ENCODE results near the gene DSCAM. TPM values are rescaled to one million over a fixed set of nuclear protein-coding genes. Genes with fewer than 3 reads are reported as not detected.

The DSCAM gene
- polyA plus RNA-seq, 3 donors: not detected

DNA sequence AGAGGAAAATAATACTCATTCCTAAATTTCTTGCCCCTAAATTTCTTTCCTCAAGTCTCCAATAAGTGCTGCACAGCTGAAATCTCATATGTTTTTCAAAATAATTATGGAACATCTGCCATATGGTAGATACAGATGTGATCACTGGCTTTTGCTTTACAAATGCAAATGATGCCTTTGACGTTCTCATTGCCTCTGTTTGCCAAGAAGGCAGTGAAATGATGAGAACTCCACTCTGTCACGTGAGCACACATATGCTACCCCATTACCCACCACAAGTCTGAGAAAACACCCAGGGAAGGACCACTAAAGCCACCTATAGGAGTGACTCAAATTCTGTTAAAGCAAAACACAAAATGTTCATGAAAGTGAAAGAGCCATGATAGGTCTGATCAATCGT is 43.9 kb downstream of the DSCAM start:
- H3K9me3 ChIP-seq (replicated peaks in 1 of 2; ENCODE audit: control insufficient read depth in 1 of 2, insufficient read depth in 1 of 2, low read length in 2 of 2): peaks cover 25 to 47% of the 10 kb centered on the region in 2 donors
- no peak overlapping the region for H3K4me3 ChIP-seq (replicated peaks in 1 of 3; ENCODE audit: low read depth in 2 of 3, low read length in 3 of 3)
- H3K4me2 ChIP-seq (replicated peaks; ENCODE audit: extremely low read depth, low read length, poor library complexity, severe bottlenecking): no peak overlapping the region
- H3K9ac ChIP-seq (ENCODE audit: insufficient read depth, low read length, poor library complexity, severe bottlenecking): no peak overlapping the region
- no peaks in the 10 kb centered on the region for H3K27me3 ChIP-seq (ENCODE audit: control insufficient read depth in 2 of 2, insufficient read depth in 2 of 2, low read length in 2 of 2)
- Mint-ChIP-seq H3K27ac (no peak overlapping the region), H3K36me3 (no peaks in the 10 kb centered on the region), H3K9me3 (peaks cover 17 to 46% (median 30%) of the 10 kb centered on the region in 7 donors), H3K4me3 (no peak overlapping the region), H3K4me1 (no peaks in the 10 kb centered on the region), H3K27me3 (ENCODE audit: low read depth in 3 of 3) (peaks cover 0 to 3% (median 0%) of the 10 kb centered on the region in 3 donors)
- 83% methylated on average over 1 of the region's 3 CpGs for WGBS (ENCODE audit: insufficient coverage)
- no peaks in the 10 kb centered on the region for H3K4me1 ChIP-seq (ENCODE audit: control insufficient read depth in 1 of 2, insufficient read depth in 2 of 2, low read length in 2 of 2)
- TF ChIP-seq, protein P1, sequence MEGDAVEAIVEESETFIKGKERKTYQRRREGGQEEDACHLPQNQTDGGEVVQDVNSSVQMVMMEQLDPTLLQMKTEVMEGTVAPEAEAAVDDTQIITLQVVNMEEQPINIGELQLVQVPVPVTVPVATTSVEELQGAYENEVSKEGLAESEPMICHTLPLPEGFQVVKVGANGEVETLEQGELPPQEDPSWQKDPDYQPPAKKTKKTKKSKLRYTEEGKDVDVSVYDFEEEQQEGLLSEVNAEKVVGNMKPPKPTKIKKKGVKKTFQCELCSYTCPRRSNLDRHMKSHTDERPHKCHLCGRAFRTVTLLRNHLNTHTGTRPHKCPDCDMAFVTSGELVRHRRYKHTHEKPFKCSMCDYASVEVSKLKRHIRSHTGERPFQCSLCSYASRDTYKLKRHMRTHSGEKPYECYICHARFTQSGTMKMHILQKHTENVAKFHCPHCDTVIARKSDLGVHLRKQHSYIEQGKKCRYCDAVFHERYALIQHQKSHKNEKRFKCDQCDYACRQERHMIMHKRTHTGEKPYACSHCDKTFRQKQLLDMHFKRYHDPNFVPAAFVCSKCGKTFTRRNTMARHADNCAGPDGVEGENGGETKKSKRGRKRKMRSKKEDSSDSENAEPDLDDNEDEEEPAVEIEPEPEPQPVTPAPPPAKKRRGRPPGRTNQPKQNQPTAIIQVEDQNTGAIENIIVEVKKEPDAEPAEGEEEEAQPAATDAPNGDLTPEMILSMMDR (IDR thresholded peaks at IDR 0.05): no peak
- no peak for DNase-seq
- H4K20me1 ChIP-seq (ENCODE audit: insufficient read depth, low read length): no peaks in the 10 kb centered on the region
- intact Hi-C loops (cut with micrococcal nuclease): no loop called here
- H3K79me2 ChIP-seq (ENCODE audit: insufficient read depth, low read length): no peaks in the 10 kb centered on the region
- no peak overlapping the region for H2AFZ ChIP-seq (ENCODE audit: insufficient read depth, low read depth, low read length, poor library complexity, severe bottlenecking)
- no peaks in the 10 kb centered on the region for H3K36me3 ChIP-seq (replicated peaks in 1 of 2; ENCODE audit: control insufficient read depth in 1 of 2, insufficient read depth in 2 of 2, low read length in 2 of 2)
- no peak overlapping the region for H3K27ac ChIP-seq (ENCODE audit: low read depth in 1 of 2, low read length in 2 of 2)

GRCh38 chr21:40800126-40800525 is 46.8 kb downstream of the DSCAM start:
- H2AFZ ChIP-seq (ENCODE audit: insufficient read depth, low read depth, low read length, poor library complexity, severe bottlenecking): no peak overlapping the region
- TF ChIP-seq, protein P1 (IDR thresholded peaks at IDR 0.05): no peak
- no peak overlapping the region for H3K4me3 ChIP-seq (replicated peaks in 1 of 3; ENCODE audit: low read depth in 2 of 3, low read length in 3 of 3)
- no peaks in the 10 kb centered on the region for H3K4me1 Mint-ChIP-seq
- H3K27ac ChIP-seq (ENCODE audit: low read depth in 1 of 2, low read length in 2 of 2): no peak overlapping the region
- H3K9me3 Mint-ChIP-seq: peaks cover 15 to 43% (median 24%) of the 10 kb centered on the region in 7 donors
- H3K36me3 Mint-ChIP-seq: no peaks in the 10 kb centered on the region
- H3K79me2 ChIP-seq (ENCODE audit: insufficient read depth, low read length): no peaks in the 10 kb centered on the region
- H3K36me3 ChIP-seq (replicated peaks in 1 of 2; ENCODE audit: control insufficient read depth in 1 of 2, insufficient read depth in 2 of 2, low read length in 2 of 2): no peaks in the 10 kb centered on the region
- no peak overlapping the region for H3K27ac Mint-ChIP-seq
- no peak for DNase-seq
- H3K4me2 ChIP-seq (replicated peaks; ENCODE audit: extremely low read depth, low read length, poor library complexity, severe bottlenecking): no peak overlapping the region
- H3K9me3 ChIP-seq (replicated peaks in 1 of 2; ENCODE audit: control insufficient read depth in 1 of 2, insufficient read depth in 1 of 2, low read length in 2 of 2): peaks cover 19 to 52% of the 10 kb centered on the region in 2 donors
- intact Hi-C loops (cut with micrococcal nuclease): no loop called here
- no peak overlapping the region for H3K9ac ChIP-seq (ENCODE audit: insufficient read depth, low read length, poor library complexity, severe bottlenecking)
- H4K20me1 ChIP-seq (ENCODE audit: insufficient read depth, low read length): no peaks in the 10 kb centered on the region
- H3K4me3 Mint-ChIP-seq: no peak overlapping the region
- H3K27me3 ChIP-seq (ENCODE audit: control insufficient read depth in 2 of 2, insufficient read depth in 2 of 2, low read length in 2 of 2): no peaks in the 10 kb centered on the region
- H3K27me3 Mint-ChIP-seq (ENCODE audit: low read depth in 3 of 3): peaks cover 0 to 1% (median 0%) of the 10 kb centered on the region in 3 donors
- no CpG with 5 or more reads among the region's 1 CpG for WGBS (ENCODE audit: insufficient coverage)
- H3K4me1 ChIP-seq (ENCODE audit: control insufficient read depth in 1 of 2, insufficient read depth in 2 of 2, low read length in 2 of 2): no peaks in the 10 kb centered on the region
